K562 (cell line): ENCODE results near the gene BICDL1. TPM values are rescaled to one million over a fixed set of nuclear protein-coding genes. Genes with fewer than 3 reads are reported as not detected.
A peak's percentile ranks its signal among the peaks of the same experiment; 100 is the strongest.

Experiments used
- ATAC-seq: fragments of 200-7000 bp; cut with Tn5 transposase; 3 replicates; pipeline ENCODE4 v1.9.1; 2020; ENCODE audit warnings: moderate library complexity
- BruUV-seq: library from RNA; stranded (reverse); fragments of 400-500 nt; replicated peaks from 2 replicates; lab custom pipeline; 2021; lab: Mats Ljungman, UMichigan
- CTCF ChIA-PET: fragments of 300-600 bp; formaldehyde crosslinking; extraction: SDS; loops from one replicate; lab custom pipeline; 2021; ENCODE audit warnings: low intra/inter-chr PET ratio; lab: Yijun Ruan, JAX
- POLR2A ChIA-PET: fragments of 300-600, 350-650 bp; sonication (Branson Sonifier 250); formaldehyde crosslinking; extraction: SDS; loops from one replicate; lab custom pipeline; 2021; ENCODE audit warnings: antibody characterized with exemption, inconsistent platforms; lab: Yijun Ruan, JAX
- DNase-seq, 4 experiments: peaks; one replicate each; pipeline versions ENCODE4 v3.0.0 to v3.0.0-alpha.2; 2011 to 2018; ENCODE audit warnings: low spot score in 3 of 4, mixed read lengths in 3 of 4; ENCODE audit errors: extremely low read depth in 1 of 4
- FAIRE-seq: peaks from 2 replicates; lab custom pipeline; 2011; peaks lifted over from hg19 to GRCh38; lab: Jason Lieb, UNC
- H2AFZ ChIP-seq: 2 replicates; pipeline ENCODE4 v1.6.0; 2011; ENCODE audit warnings: low read depth, low read length, control low read depth, inconsistent platforms
- H3K27ac ChIP-seq: fragments of 200-600 bp; 3 replicates; pipeline ENCODE4 v1.8.0; 2011; ENCODE audit warnings: low read depth, mild to moderate bottlenecking, control low read depth, inconsistent platforms, low read length, moderate library complexity, mixed read lengths; ENCODE audit errors: extremely low read depth
- H3K27me3 ChIP-seq, 2 experiments: fragments of 300-600 bp in 1 of 2; 2 replicates in 1 of 2; 3 replicates in 1 of 2; pipeline versions ENCODE4 v1.6.0 to v1.8.0; 2011; ENCODE audit warnings: inconsistent platforms in 2 of 2, low read length in 2 of 2, mild to moderate bottlenecking in 1 of 2, mixed read lengths in 1 of 2, moderate library complexity in 1 of 2; ENCODE audit not compliant: control insufficient read depth in 2 of 2, insufficient read depth in 2 of 2
- H3K36me3 ChIP-seq: fragments of 300-600 bp; 3 replicates; pipeline ENCODE4 v1.8.0; 2011; ENCODE audit warnings: mild to moderate bottlenecking, low read length, inconsistent platforms; ENCODE audit not compliant: control insufficient read depth, insufficient read depth
- H3K4me1 ChIP-seq, 2 experiments: fragments of 200-600 bp in 1 of 2; replicated peaks in 1 of 2; 2 replicates in 1 of 2; 3 replicates in 1 of 2; pipeline versions ENCODE4 v1.5.1 to v1.8.0; 2011; ENCODE audit warnings: inconsistent platforms in 2 of 2, low read length in 2 of 2, mild to moderate bottlenecking in 1 of 2, mixed read lengths in 1 of 2, moderate library complexity in 1 of 2; ENCODE audit not compliant: control insufficient read depth in 2 of 2, insufficient read depth in 2 of 2
- H3K4me2 ChIP-seq: 2 replicates; pipeline ENCODE4 v1.6.1; 2011; ENCODE audit warnings: low read length, control low read depth, inconsistent platforms, mixed read lengths; ENCODE audit not compliant: insufficient read depth
- H3K4me3 ChIP-seq: fragments of 200-600 bp; sonication (generic), shearing (Covaris generic); 2 replicates; pipeline ENCODE4 v1.5.1; 2016; ENCODE audit warnings: control low read depth, inconsistent platforms
- H3K79me2 ChIP-seq: fragments of 200-600 bp; 3 replicates; pipeline ENCODE4 v1.8.0; 2011; ENCODE audit warnings: low read length, inconsistent platforms; ENCODE audit not compliant: control insufficient read depth, insufficient read depth
- H3K9ac ChIP-seq, 2 experiments: 2 replicates each; pipeline versions ENCODE4 v1.6.0 to v1.6.1; 2011; ENCODE audit warnings: low read depth in 2 of 2, low read length in 2 of 2, control low read depth in 1 of 2, inconsistent platforms in 1 of 2, mild to moderate bottlenecking in 1 of 2, mixed read lengths in 1 of 2; ENCODE audit not compliant: insufficient read depth in 1 of 2
- H3K9me1 ChIP-seq: one replicate; pipeline ENCODE4 v1.6.0; 2011; ENCODE audit warnings: inconsistent platforms, mild to moderate bottlenecking, low read length, moderate library complexity; ENCODE audit not compliant: control insufficient read depth, insufficient read depth
- H3K9me3 ChIP-seq: replicated peaks from 2 replicates; pipeline ENCODE4 v1.5.1; 2011; ENCODE audit warnings: low read depth, low read length, inconsistent platforms; ENCODE audit not compliant: control insufficient read depth, insufficient read depth
- H4K20me1 ChIP-seq: replicated peaks from 2 replicates; pipeline ENCODE4 v1.6.1; 2011; ENCODE audit warnings: low read length, inconsistent platforms, mixed read lengths; ENCODE audit not compliant: control insufficient read depth, insufficient read depth
- BRD4 ChIP-seq: fragments of 200-600 bp; sonication (generic); IDR thresholded peaks from 2 replicates; pipeline ENCODE4 v1.6.1; 2017; ENCODE audit warnings: inconsistent platforms
- CEBPG ChIP-seq, 3 experiments: fragments of 200-800 bp in 1 of 3; sonication (Bioruptor generic) in 1 of 3; sonication (generic) in 1 of 3; formaldehyde crosslinking in 1 of 3; IDR thresholded peaks in 2 of 3; conservative IDR thresholded peaks in 1 of 3; 2 replicates each; pipeline versions ENCODE4 v1.6.1 to v1.8.0; 2016 to 2022; ENCODE audit warnings: missing compliant biosample characterization in 2 of 3, missing genetic modification characterization in 2 of 3, mild to moderate bottlenecking in 1 of 3, missing genetic modification reagents in 1 of 3
- CEBPZ ChIP-seq: fragments of 150-350 bp; IDR thresholded peaks from 2 replicates; pipeline ENCODE4 v1.6.1; 2014; ENCODE audit warnings: low read depth, mild to moderate bottlenecking, low read length, borderline replicate concordance
- ELK3 ChIP-seq: fragments of 450-650 bp; formaldehyde crosslinking; IDR thresholded peaks from 2 replicates; pipeline ENCODE4 v1.4.0; 2020; ENCODE audit warnings: mild to moderate bottlenecking
- HOXB6 ChIP-seq: fragments of 250-450 bp; sonication (Bioruptor Pico); IDR thresholded peaks from 2 replicates; pipeline ENCODE4 v1.5.1; 2022; ENCODE audit warnings: mild to moderate bottlenecking, borderline replicate concordance
- MAFG ChIP-seq: fragments of 450-650 bp; conservative IDR thresholded peaks from 2 replicates; pipeline ENCODE4 v1.6.1; 2016; ENCODE audit warnings: missing genetic modification characterization, missing compliant biosample characterization
- NELFE ChIP-seq: IDR thresholded peaks from 2 replicates; pipeline ENCODE4 v1.6.1; 2011; ENCODE audit warnings: mild to moderate bottlenecking; ENCODE audit not compliant: insufficient read depth, insufficient read length
- POLR3G ChIP-seq: IDR thresholded peaks from 2 replicates; pipeline ENCODE4 v1.6.1; 2011; ENCODE audit not compliant: insufficient read length, insufficient replicate concordance; ENCODE audit errors: extremely low read depth
- ZFP1 ChIP-seq: fragments of 450-650 bp; formaldehyde crosslinking; IDR thresholded peaks from 2 replicates; pipeline ENCODE4 v1.4.0; 2020; ENCODE audit warnings: mild to moderate bottlenecking, mixed read lengths
- ZNF121 ChIP-seq: sonication (generic); formaldehyde crosslinking; conservative IDR thresholded peaks from 2 replicates; pipeline ENCODE4 v1.8.0; 2022; ENCODE audit warnings: missing genetic modification reagents
- ZNF124 ChIP-seq: sonication (generic); formaldehyde crosslinking; IDR thresholded peaks from 2 replicates; pipeline ENCODE4 v1.8.1; 2022; ENCODE audit warnings: missing genetic modification reagents
- ZNF644 ChIP-seq: fragments of 200-800 bp; sonication (Bioruptor generic); IDR thresholded peaks from 2 replicates; pipeline ENCODE4 v1.6.1; 2016; ENCODE audit warnings: low read depth, missing genetic modification characterization, missing compliant biosample characterization
- WGBS: fragments of 100-300 bp; shearing (Covaris generic); methylation state at CpG from one replicate; pipeline ENCODE4 v1.1.6; 2016; ENCODE audit warnings: low coverage, mixed read lengths; ENCODE audit not compliant: insufficient coverage; ENCODE audit errors: missing lambda C conversion rate; 5-methylcytosine and 5-hydroxymethylcytosine counted together
- in situ Hi-C: fragments of 300-500 bp; cut with MboI; formaldehyde crosslinking; loops from 4 replicates; pipeline ENCODE4 v1.15.0; 2018; ENCODE audit warnings: inconsistent platforms, mixed read lengths
- intact Hi-C: fragments of 100-400 bp; cut with micrococcal nuclease; formaldehyde crosslinking; loops from 2 replicates; pipeline ENCODE4 v1.14.2; 2022
- polyA plus RNA-seq, 8 experiments: library from polyadenylated mRNA; depleted of rRNA in 4 of 8; stranded (reverse) in 5 of 8; unstranded in 3 of 8; fragments of >200 nt; fragmentation: Nextera tagmentation in 2 of 8; fragmentation: Illumina TruSeq in 1 of 8; extraction: Ambion mirVana in 2 of 8; extraction: Trizol in 1 of 8; gene quantifications; 2 replicates each; pipeline versions ENCODE4 v1.2.1 to v1.2.3, GENCODE V29; 2011 to 2014; ENCODE audit warnings: inconsistent platforms in 1 of 8, missing spikeins in 1 of 8
- total RNA-seq, 7 experiments: library from RNA; depleted of rRNA in 6 of 7; stranded (reverse); fragments of >200 nt in 6 of 7; fragmentation: Illumina TruSeq in 2 of 7; extraction: Trizol in 2 of 7; gene quantifications; 2 replicates each; pipeline versions ENCODE4 v1.2.1 to v1.2.3, GENCODE V29; 2011 to 2021; ENCODE audit warnings: low replicate concordance in 1 of 7

The BICDL1 gene
- total and polyA plus RNA-seq, 9 of the 15 experiments (the other 6 are each of a cell fraction or from before 2014, with no cell fraction given), result 0.06 to 2.0 (median 0.58) TPM

GRCh38 chr12:120118321-120119061 lies 129.5 kb downstream of the BICDL1 start (continued):
- TF ChIP-seq ELK3 (CRISPR knock-in tag) (no peak), NELFE (no peak), POLR3G (no peak), CEBPG (CRISPR knock-in tag; IDR thresholded peaks at IDR 0.05) (no peak), CEBPG (tag; conservative IDR thresholded peaks at IDR 0.05 in 1 of 2, IDR thresholded peaks at IDR 0.05 in 1 of 2) (no peak), ZNF121 (CRISPR knock-in tag) (no peak), BRD4 (no peak)

- Histone ChIP-seq H3K4me2 (no peak overlapping the region), H2AFZ (no peak overlapping the region), H3K36me3 (peaks cover 19% of the 10 kb centered on the region), H3K27me3 (no peaks in the 10 kb centered on the region), H3K79me2 (peaks cover 41% of the 10 kb centered on the region), H3K4me1 (peaks cover 15 to 21% of the 10 kb centered on the region in 2 experiments; a peak in 4 of 5 replicates), H3K4me3 (no peak overlapping the region), H3K9me1 (peaks cover 6% of the 10 kb centered on the region), H3K27ac (no peak overlapping the region), H4K20me1 (peaks cover 10% of the 10 kb centered on the region; the same call in 1 of the 2 replicates), H3K9me3 (no peaks in the 10 kb centered on the region), H3K9ac (no peak overlapping the region)
- BruUV-seq, result no TSS peak
- WGBS, result 91% methylated on average over 8 of the region's 9 CpGs
- in situ Hi-C loops (no loop called here), intact Hi-C loops (loop anchor here (10.0 kb wide), 1 partner anchor 175 kb away; the partner anchor contains the start of genes RNU4-1 and RNU4-2)
- no peak for DNase-seq
- FAIRE-seq, result no peak
- CTCF ChIA-PET, result interaction anchor here (0.6 kb wide), 1 partner anchor 24 kb away, joined by 3 read pairs; no protein-coding TSS in a partner anchor
- POLR2A ChIA-PET, result interaction anchor here (0.8 to 6.8 kb wide), 4 partner anchors 30 to 173 kb away, joined by 3 to 54 read pairs (median 6); partner anchors contain the start of genes RNU4-1, RNU4-2 and RPLP0
- no peak for ATAC-seq
- TF ChIP-seq ZFP1 (CRISPR knock-in tag), result no peak
- peak; percentile 43 for TF ChIP-seq MAFG (tag)
- TF ChIP-seq ZNF124, result no peak
- TF ChIP-seq ZNF644 (tag), result no peak
- no peak for TF ChIP-seq HOXB6 (CRISPR knock-in tag)
- TF ChIP-seq CEBPZ, result no peak
Measured at GRCh38 chr12:120119271-120119973, 130.4 kb downstream of the BICDL1 start.
